ENCODE data around the gene EDRF1.

DNA sequence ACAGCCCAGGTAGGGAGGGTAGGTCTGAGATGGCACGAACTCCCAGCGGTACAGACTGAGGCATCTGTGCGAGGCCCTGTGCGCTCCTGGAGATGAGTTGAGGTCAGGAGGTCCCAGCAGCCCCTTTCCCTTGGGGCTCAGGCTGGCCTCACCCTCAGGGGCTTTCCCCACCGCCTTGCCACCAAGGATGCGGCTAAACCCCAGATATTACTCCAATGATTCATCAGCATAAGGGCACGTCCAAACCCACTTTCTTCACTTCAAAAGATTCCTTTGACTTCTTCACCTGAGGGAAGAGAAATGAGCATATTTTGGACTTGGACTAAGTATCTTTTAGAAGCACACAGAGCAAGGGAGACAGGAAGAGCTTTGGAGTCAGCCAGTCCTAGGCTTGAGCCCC, 83.2 kb downstream of the EDRF1 start:
- TF ChIP-seq CTCF (IDR thresholded peaks at IDR 0.05; ENCODE audit: poor library complexity) = no peak
- no peak for TF ChIP-seq EZH2 (IDR thresholded peaks at IDR 0.05; ENCODE audit: borderline replicate concordance)
- TF ChIP-seq EZH2phosphoT487 (IDR thresholded peaks at IDR 0.05; ENCODE audit: low read depth, severe bottlenecking, unreplicated experiment) = no peak

Measured in hepatocyte (in vitro differentiated cells).